ENCODE data around the gene RIIAD1.
"Not testable (repeated sequence)": the region's sequence is repeated elsewhere in the genome, so short reads cannot be mapped to it uniquely, and the experiment has no call there.

Gene RIIAD1

DNA sequence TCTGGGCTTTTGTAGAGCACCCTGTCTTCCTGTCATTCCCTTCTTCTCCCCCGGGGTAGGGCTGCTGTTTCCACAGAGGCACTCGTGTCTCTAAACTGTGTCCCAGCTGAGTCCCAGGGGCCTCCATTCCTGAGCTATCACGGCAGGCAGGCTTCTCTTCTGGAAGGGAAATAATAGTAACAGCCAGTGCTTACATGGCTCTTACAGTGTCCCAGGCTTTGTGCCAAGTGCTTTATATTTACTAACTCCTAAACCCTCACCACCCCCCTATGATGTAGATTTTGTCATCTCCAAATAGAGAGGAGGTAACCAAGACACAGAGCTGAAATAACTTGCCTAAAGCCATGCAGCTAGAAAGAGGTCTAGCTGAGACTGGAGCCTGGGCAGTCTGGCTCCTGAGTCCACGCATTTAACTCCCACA, 3.3 kb upstream of the RIIAD1 start:
- no peak for ATAC-seq
- H3K27me3 Mint-ChIP-seq = peaks cover 64% of the 10 kb centered on the region
- H3K36me3 Mint-ChIP-seq = no peaks in the 10 kb centered on the region
- H3K9me3 Mint-ChIP-seq = no peaks in the 10 kb centered on the region
- H3K4me3 Mint-ChIP-seq = no peak overlapping the region
- H3K4me1 Mint-ChIP-seq = peaks cover 26% of the 10 kb centered on the region
- no peak overlapping the region for H3K27ac Mint-ChIP-seq

DNA sequence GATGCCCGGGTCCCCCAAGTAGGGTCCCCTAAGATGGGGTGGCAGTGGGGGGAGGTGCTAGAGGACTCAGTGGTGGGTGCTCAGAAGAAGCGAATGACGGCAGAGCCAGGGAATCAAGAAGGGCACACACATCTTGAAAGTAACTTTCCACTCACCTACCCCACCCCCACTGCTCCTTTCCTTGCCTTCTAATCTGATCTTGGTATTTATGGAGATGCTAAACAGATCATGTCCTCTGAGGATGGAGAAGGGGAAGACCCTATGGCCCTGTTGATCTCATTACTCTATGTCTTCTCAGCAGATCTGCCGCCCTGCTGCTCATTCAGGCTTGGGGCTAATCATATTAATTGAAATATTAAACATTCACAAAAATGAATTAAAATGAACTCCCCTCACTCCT, 2.7 kb upstream of the RIIAD1 start:
- H3K36me3 Mint-ChIP-seq = no peaks in the 10 kb centered on the region
- H3K27me3 Mint-ChIP-seq = peaks cover 62% of the 10 kb centered on the region
- peaks cover 26% of the 10 kb centered on the region for H3K4me1 Mint-ChIP-seq
- ATAC-seq = no peak
- H3K9me3 Mint-ChIP-seq = no peaks in the 10 kb centered on the region
- no peak overlapping the region for H3K27ac Mint-ChIP-seq
- no peak overlapping the region for H3K4me3 Mint-ChIP-seq

DNA sequence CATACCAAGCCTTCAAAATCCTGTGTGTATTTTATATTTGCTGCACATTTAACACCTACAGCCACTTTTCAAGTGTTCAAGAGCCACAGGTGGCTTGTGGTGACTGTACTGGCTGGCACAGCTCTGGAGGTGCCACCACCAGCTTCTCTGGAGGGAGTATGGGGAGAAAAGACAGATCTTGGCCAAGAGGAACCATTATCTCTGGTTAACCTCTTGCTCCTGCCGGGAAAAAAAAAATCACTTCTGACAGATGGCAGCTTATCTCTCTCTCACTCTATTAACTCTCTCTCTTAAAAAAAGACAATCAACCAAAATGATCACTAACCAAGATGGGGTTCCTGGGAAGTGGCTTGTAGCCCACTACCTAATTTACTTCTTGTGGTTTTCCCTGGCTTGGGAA, 1.2 kb upstream of the RIIAD1 start:
- Mint-ChIP-seq H3K4me1 (peaks cover 26% of the 10 kb centered on the region), H3K27ac (no peak overlapping the region), H3K9me3 (no peaks in the 10 kb centered on the region), H3K27me3 (peaks cover 62% of the 10 kb centered on the region), H3K4me3 (no peak overlapping the region), H3K36me3 (no peaks in the 10 kb centered on the region)
- no peak for ATAC-seq

DNA sequence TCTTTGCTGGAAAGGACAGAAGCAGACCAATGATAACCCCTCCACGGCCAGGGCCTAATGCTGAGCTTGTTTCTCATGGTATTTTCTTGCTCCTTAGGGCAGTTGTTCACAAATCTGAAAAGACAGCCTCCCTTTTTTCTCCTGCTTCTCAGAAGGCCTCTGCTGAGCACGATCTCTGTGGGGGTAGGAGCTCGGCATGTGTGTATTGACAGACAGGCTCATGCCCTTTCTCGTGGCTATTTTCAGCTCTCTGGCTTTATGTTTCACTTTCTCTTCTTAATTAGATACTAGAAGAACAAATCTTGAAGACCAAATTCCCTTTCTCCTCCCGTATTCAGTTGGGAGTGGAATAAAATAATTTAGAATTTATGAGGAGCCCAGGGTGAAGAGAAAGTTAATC, 768 bp upstream of the RIIAD1 start:
- ATAC-seq = peak; percentile 56

DNA sequence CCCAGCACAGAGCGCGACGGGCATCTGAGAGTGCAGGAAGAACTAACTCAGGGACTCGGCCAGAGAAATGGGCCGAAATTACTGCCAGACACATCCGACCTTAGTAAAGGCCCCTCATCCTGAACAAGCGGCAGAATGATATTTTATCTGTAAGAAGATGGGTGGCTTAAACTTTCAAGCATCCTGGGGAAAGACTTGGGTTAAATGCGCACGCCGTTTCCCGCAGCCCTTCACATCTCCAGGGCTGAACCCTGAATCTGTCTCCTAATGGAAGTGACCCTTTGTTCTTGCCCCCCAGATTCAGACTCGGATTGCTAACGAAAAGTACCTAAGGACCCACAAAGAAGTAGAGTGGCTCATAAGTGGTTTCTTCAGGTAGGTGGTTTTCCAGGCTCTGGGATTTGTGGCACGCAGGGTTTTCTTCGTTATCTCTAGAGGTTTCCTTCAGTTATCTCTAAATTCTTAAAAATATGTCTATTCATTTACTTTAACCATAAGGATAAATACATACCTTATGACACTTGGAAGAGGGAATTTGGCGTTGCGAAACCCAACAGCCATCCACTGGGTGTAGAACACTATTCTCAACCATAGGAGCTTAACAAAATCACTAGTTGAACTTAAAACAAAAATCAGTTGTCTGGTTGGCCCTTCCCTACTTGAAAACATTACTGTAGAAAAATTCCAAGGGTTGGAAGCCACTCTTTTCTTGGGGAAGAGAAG, 627 bp downstream of the RIIAD1 start:
- ATAC-seq = no peak
- peaks cover 62% of the 10 kb centered on the region for H3K27me3 Mint-ChIP-seq
- H3K9me3 Mint-ChIP-seq = no peaks in the 10 kb centered on the region

More for the DNA sequence above, 768 bp upstream of the RIIAD1 start:
- H3K9me3 Mint-ChIP-seq = no peaks in the 10 kb centered on the region
- H3K4me1 Mint-ChIP-seq = peaks cover 26% of the 10 kb centered on the region
- peaks cover 62% of the 10 kb centered on the region for H3K27me3 Mint-ChIP-seq
- no peaks in the 10 kb centered on the region for H3K36me3 Mint-ChIP-seq
- peak overlapping the region; percentile 74 for H3K4me3 Mint-ChIP-seq
- H3K27ac Mint-ChIP-seq = no peak overlapping the region

DNA sequence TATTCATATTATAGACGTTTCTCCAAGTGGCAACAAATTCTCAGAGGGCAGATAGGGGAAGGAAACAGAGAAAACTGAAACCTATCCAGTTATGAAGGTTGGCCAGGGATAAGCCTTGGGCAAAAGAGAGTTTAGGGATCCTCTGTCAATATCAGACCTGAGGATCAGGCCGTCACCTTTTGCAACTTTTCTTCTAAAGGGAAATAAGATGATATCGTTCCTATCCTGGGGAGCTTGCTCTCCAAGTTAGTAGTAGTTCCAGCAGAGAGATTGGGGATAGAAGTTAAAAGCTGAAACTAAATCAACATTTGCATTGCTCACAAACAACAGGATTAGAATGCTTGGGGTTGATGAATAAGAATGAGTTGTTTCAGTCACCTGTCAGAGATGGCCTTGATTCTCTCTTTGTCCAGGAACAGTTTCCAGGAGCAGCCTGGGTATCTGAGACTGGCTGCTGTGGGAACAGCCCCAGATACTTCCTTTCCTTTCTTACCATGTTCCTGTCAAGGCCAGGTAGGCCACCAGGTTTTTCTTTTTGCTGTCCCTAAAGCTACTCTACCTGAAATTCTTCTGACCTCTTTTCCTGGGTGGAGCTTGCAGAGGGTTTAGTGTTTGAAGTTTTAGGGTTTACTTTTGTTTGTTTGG, 2.5 kb downstream of the RIIAD1 start:
- no peaks in the 10 kb centered on the region for H3K9me3 Mint-ChIP-seq
- no peak for ATAC-seq
- no peak overlapping the region for H3K27ac Mint-ChIP-seq
- peaks cover 50% of the 10 kb centered on the region for H3K27me3 Mint-ChIP-seq
- no peak overlapping the region for H3K4me3 Mint-ChIP-seq
- no peaks in the 10 kb centered on the region for H3K36me3 Mint-ChIP-seq
- peaks cover 17% of the 10 kb centered on the region for H3K4me1 Mint-ChIP-seq

More for the DNA sequence above, 627 bp downstream of the RIIAD1 start:
- Mint-ChIP-seq H3K4me3 (peak overlapping the region; percentile 85), H3K27ac (no peak overlapping the region), H3K36me3 (no peaks in the 10 kb centered on the region), H3K4me1 (peaks cover 22% of the 10 kb centered on the region)

DNA sequence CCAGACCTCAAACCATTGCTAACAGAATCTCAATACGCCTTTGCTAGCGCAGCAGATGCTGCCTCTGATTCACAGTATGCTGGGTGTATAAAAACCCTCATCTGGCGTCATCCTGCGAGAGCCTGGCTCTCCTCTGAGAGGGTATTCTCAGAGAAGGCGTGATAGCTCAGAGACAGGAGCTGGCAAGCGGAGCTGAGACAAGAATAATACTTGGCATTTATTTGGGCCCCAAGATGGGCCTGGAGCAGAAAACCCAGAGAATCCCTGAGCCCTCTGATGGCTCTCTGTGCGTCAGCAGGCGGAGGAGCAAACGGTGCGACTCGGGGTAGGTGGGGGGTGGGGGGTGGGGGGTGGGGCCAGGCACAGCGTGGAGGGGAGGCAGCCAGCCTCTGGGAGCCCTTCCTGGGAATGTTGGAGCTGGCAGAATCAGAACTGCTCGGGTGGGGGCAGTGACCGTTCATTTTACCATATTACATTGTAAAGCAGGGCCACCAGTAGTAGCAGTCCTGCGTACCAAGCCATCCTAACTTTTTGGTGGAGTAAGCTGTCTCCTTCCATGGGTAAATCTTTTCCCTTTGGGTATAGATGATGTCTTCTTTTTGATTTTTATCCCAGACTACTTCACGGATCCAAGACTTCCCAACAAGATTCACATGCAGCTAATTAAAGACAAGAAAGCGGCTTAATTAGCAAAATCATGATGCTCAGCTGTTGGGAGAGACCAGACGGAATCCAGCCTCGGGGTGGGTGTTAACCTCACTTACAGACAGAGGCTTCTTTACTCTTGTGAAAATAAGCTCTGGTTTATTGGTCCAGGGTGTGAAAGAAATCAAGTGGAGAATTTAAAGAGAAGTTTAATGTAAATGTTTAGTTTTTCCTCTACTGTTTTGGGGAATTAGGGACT, 7.1 kb downstream of the RIIAD1 start:
- no peak overlapping the region for H3K27ac Mint-ChIP-seq
- no peaks in the 10 kb centered on the region for H3K4me1 Mint-ChIP-seq
- H3K27me3 Mint-ChIP-seq = peaks cover 75% of the 10 kb centered on the region
- ATAC-seq = no peak
- no peaks in the 10 kb centered on the region for H3K9me3 Mint-ChIP-seq
- no peak overlapping the region for H3K4me3 Mint-ChIP-seq
- no peaks in the 10 kb centered on the region for H3K36me3 Mint-ChIP-seq

DNA sequence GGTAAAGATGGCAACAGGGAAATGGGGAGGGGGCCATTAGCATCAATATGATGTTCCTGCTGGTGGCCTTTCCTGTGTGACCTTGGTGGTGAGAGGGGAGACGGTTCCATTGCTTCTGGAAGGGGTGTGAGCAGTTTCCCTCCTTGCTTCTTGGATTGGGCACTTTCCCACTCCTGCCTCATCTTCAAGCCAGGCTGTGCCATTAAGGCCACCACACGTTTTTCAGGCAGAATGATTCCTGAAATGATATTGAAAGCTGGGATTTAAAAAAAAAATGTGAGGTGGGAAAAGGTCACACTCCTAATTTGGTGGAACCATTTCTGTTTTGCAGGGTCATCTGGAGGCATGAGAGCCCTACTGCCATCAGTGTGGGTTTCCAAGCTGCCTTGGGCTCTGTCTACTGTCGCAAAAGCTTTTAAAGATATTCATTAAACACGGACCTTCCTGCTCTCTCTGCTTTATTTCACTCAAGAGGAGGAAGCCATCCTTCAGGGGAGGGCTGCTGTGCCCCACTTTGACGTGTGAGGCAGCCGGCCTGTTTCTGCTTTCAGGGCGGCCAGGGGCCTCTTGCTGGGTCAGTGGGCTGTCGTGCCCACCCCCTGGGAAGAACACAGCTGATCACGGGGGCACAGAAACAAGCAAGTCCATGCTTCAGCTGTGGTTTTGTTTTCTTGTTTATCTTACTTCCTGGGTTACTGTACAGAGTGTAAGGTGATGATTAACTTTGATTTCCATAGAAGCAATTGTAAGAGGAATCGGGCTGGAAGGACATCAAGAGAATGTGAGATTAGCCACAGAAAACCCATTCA, 8.0 kb downstream of the RIIAD1 start:
- no peak for ATAC-seq
- Mint-ChIP-seq H3K4me3 (no peak overlapping the region), H3K4me1 (no peaks in the 10 kb centered on the region), H3K27ac (no peak overlapping the region), H3K9me3 (no peaks in the 10 kb centered on the region), H3K36me3 (no peaks in the 10 kb centered on the region), H3K27me3 (peaks cover 71% of the 10 kb centered on the region)

DNA sequence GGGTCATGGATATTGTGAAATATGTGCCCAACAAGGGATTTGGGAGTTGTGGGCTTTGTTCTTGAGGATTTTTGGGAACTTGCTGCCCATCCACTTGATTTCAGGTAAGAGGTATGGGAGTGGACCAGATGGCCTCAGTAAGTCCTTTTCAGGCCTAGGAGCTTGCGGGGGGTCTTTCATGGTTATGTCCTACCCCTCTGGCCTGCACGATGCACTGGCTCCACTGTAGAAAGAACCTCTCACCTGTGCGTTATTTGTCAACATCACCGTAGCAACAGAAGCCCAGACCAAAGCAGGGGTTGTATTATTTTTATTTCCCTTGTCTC, 8.6 kb downstream of the RIIAD1 start:
- ATAC-seq = no peak
- Mint-ChIP-seq H3K27ac (no peak overlapping the region), H3K9me3 (no peaks in the 10 kb centered on the region), H3K27me3 (peaks cover 71% of the 10 kb centered on the region), H3K4me1 (no peaks in the 10 kb centered on the region), H3K36me3 (no peaks in the 10 kb centered on the region), H3K4me3 (no peak overlapping the region)

DNA sequence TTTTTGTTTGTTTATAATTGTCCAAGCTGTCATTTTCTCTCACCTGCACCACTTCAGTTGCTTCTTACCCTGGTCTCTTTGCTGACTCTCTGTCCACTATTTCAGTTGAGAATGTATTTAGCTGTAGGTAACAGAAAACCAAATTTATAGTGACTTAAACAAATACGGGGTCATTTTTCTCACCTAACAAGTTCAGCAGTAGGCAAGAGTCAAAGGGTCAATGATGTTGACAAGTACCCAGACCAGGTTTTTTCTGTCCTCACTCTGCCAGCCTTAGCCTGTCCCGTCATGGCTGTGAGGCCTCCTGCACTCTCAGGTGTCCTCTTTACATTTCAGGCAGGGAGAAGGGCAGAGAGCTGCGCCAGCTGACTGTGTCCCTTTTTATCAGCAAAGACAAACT, 11.8 kb downstream of the RIIAD1 start:
- Mint-ChIP-seq H3K4me3 (no peak overlapping the region), H3K4me1 (no peaks in the 10 kb centered on the region), H3K27ac (no peak overlapping the region), H3K27me3 (peaks cover 49% of the 10 kb centered on the region), H3K36me3 (no peaks in the 10 kb centered on the region), H3K9me3 (peaks cover 8% of the 10 kb centered on the region)
- ATAC-seq = no peak

DNA sequence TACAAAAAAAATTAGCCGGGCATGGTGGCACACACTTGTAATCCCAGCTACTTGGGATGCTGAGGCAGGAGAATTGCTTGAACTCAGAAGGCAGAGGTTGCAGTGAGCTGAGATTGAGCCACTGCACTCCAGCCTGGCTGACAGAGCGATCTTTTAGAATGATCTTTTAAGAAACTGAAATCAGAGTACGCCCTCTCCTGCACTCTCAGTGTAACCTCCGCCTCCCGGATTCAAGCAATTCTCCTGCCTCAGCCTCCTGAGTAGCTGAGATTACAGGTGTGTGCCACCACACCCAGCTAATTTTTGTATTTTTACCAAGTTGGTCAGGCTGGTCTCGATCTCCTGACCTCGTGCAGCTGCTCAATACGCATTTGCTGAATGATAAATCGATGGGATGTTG, 12.7 kb downstream of the RIIAD1 start:
- H3K36me3 Mint-ChIP-seq, H3K4me1 Mint-ChIP-seq, H3K4me3 Mint-ChIP-seq, H3K9me3 Mint-ChIP-seq, H3K27ac Mint-ChIP-seq, ATAC-seq: not testable (repeated sequence)
- H3K27me3 Mint-ChIP-seq = peaks cover 49% of the 10 kb centered on the region

DNA sequence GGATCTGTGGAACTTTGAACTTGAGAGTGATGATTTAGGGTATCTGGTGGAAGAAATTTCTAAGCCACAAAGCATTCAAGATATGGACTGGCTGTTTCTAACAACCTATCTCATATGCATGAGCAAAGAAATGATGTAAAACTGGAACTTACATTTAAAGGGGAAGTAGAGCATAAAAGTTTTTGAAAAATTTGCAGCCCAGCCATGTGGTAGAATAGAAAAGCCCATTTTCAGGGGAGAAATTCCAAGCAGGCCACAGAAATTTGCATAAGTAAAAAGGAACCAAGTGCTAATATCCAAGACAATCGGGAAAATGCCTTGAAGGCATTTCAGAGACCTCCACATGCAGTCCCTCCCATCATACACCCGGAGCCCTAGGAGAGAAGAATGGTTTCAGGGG, 15.7 kb downstream of the RIIAD1 start:
- Mint-ChIP-seq H3K4me3 (no peak overlapping the region), H3K27ac (no peak overlapping the region), H3K27me3 (peaks cover 27% of the 10 kb centered on the region), H3K9me3 (peaks cover 9% of the 10 kb centered on the region), H3K36me3 (no peaks in the 10 kb centered on the region), H3K4me1 (no peaks in the 10 kb centered on the region)
- no peak for ATAC-seq

DNA sequence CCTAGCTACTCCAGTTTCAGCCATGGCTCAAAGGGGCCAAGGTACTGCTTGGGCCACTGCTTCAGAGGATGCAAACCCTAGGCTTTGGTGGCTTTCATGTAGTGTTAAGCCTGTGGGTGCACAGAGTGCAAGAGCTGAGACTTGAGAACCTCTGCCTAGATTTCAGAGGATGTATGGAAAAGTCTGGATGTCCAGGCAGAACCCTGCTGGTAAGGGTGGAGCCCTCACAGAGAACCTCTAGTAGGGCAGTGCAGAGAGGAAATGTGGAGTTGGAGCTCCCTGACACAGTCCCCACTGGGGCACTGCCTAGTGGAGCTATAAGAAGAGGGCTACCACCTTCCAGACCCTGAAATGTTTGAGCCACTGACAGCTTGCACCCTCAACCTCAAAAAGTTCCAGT, 16.2 kb downstream of the RIIAD1 start:
- H3K27ac Mint-ChIP-seq = no peak overlapping the region
- H3K9me3 Mint-ChIP-seq = peaks cover 9% of the 10 kb centered on the region
- H3K36me3 Mint-ChIP-seq = no peaks in the 10 kb centered on the region
- ATAC-seq = no peak
- H3K4me3 Mint-ChIP-seq = no peak overlapping the region
- H3K27me3 Mint-ChIP-seq = peaks cover 23% of the 10 kb centered on the region
- no peaks in the 10 kb centered on the region for H3K4me1 Mint-ChIP-seq

DNA sequence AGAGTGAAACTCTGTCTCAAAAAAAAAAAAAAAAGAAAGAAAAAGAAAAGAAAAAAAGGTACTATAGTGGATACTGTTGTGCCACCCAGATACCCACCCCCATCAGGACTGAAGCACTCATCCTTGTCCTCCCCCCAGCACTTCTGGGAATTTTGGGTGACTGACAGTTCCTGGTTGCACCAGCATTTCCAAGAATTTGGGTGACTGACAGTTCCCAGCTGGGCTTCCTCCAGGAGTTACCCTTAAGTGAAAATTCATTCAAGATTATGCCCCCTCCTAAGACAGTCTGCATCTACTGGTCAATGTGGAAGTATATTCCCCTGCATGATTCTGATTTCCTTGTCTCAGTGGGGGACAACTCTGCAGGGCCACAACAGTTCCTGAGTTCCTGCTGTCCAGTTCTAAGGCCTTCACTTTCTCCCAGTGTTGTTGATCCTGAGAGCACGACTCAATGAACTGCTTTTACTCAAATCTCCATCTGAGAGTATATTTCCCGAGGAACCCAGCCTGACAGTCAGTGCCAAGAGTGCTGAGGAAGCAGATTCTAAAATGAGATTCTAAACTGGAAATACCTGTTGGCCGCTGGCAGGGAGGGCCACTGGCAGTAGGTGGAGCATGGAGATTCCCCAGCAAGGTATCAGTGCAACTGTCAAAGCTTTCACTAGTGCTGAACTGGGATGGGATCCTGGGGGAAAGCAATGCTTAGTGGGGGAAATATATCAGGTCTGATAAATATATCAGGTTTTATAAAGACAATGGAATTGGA, 18.5 kb downstream of the RIIAD1 start:
- H3K4me1 Mint-ChIP-seq = no peaks in the 10 kb centered on the region
- no peaks in the 10 kb centered on the region for H3K36me3 Mint-ChIP-seq
- peaks cover 9% of the 10 kb centered on the region for H3K9me3 Mint-ChIP-seq
- H3K27ac Mint-ChIP-seq = no peak overlapping the region
- no peak for ATAC-seq
- no peak overlapping the region for H3K4me3 Mint-ChIP-seq
- H3K27me3 Mint-ChIP-seq = peaks cover 6% of the 10 kb centered on the region
